ENCODE measurements around the gene FBXO9.
A peak's percentile ranks its signal among the peaks of the same experiment; 100 is the strongest.

FBXO9 gene

GRCh38 chr6:53095270-53095669, 30.1 kb downstream of the FBXO9 start:
- no peak for DNase-seq (ENCODE audit: low spot score)

- DNase-seq (ENCODE audit: low spot score) = no peak
Measured at GRCh38 chr6:53095716-53096115, 30.5 kb downstream of the FBXO9 start.

- DNase-seq (ENCODE audit: low spot score) = no peak
Measured at GRCh38 chr6:53100561-53100960, 35.4 kb downstream of the FBXO9 start.

- no peak for DNase-seq (ENCODE audit: low spot score)
Measured at GRCh38 chr6:53101006-53101405, 35.8 kb downstream of the FBXO9 start.

GRCh38 chr6:53103993-53104675, 38.9 kb downstream of the FBXO9 start:
- peak; percentile 7 for DNase-seq (ENCODE audit: low spot score)

- DNase-seq (ENCODE audit: low spot score) = no peak
Measured at GRCh38 chr6:53104916-53105315, 39.7 kb downstream of the FBXO9 start.

GRCh38 chr6:53107091-53107490, 41.9 kb downstream of the FBXO9 start:
- no peak for DNase-seq (ENCODE audit: low spot score)

- no peak for DNase-seq (ENCODE audit: low spot score)
Measured at GRCh38 chr6:53109612-53110011, 44.4 kb downstream of the FBXO9 start.

GRCh38 chr6:53111865-53112264, 46.7 kb downstream of the FBXO9 start:
- no peak for DNase-seq (ENCODE audit: low spot score)

GRCh38 chr6:53112404-53112803, 47.2 kb downstream of the FBXO9 start:
- no peak for DNase-seq (ENCODE audit: low spot score)

- no peak for DNase-seq (ENCODE audit: low spot score)
Measured at GRCh38 chr6:53112871-53113270, 47.7 kb downstream of the FBXO9 start.

GRCh38 chr6:53113742-53114141, 48.5 kb downstream of the FBXO9 start:
- DNase-seq (ENCODE audit: low spot score) = no peak

- no peak for DNase-seq (ENCODE audit: low spot score)
Measured at GRCh38 chr6:53115113-53115512, 49.9 kb downstream of the FBXO9 start.

- DNase-seq (ENCODE audit: low spot score) = no peak
Measured at GRCh38 chr6:53115741-53116140, 50.5 kb downstream of the FBXO9 start.

GRCh38 chr6:53119349-53119748, 54.1 kb downstream of the FBXO9 start:
- no peak for DNase-seq (ENCODE audit: low spot score)

- DNase-seq (ENCODE audit: low spot score) = no peak
Measured at GRCh38 chr6:53119772-53120409, 54.7 kb downstream of the FBXO9 start.

- DNase-seq (ENCODE audit: low spot score) = no peak
Measured at GRCh38 chr6:53124131-53124800, 59.1 kb downstream of the FBXO9 start.

GRCh38 chr6:53125276-53125675, 60.1 kb downstream of the FBXO9 start:
- DNase-seq (ENCODE audit: low spot score) = no peak

GRCh38 chr6:53128842-53129241, 63.6 kb downstream of the FBXO9 start:
- DNase-seq (ENCODE audit: low spot score) = no peak

GRCh38 chr6:53130569-53131290, 65.5 kb downstream of the FBXO9 start:
- DNase-seq (ENCODE audit: low spot score) = no peak

GRCh38 chr6:53133961-53134360, 68.8 kb downstream of the FBXO9 start:
- no peak for DNase-seq (ENCODE audit: low spot score)

GRCh38 chr6:53134601-53135235, 69.5 kb downstream of the FBXO9 start:
- no peak for DNase-seq (ENCODE audit: low spot score)
